ENCODE data around the gene SIDT1.

SIDT1 gene

DNA sequence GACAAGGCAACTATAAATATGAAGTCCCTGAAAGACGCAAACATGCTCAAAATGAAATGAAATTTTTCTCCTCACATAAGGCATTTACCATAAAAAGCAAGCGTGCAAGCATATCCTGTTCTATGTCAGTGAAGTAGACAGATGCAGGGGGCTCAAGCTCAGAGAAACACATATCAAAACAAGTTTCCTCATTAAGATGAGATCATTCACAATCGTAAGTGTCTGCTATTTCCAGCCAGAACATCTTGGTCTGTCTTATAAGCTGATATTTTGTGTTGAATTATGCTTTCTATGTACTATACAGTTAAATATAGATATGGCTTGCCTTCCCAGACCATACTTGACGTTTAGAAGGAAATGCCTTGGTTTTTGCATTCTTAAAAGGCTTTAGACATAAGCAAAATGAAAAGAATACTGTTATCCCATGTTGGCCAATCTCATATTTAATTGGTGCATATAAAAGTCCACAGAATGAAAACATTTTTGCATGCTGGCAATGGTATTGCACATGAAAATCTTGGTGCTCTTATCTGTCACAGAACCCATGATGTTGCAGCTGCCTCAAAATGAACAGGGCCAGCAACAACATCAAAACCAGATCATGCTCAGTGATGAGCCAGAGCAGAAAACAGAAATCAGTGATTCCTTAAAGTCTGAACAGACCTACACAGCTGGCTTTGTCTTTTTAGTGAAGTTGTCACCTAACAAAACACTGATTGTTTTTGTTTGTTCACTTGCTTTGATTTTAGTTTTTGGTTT lies 65.4 kb downstream of the SIDT1 start:
- DNase-seq (ENCODE audit: low read depth) = no peak

DNA sequence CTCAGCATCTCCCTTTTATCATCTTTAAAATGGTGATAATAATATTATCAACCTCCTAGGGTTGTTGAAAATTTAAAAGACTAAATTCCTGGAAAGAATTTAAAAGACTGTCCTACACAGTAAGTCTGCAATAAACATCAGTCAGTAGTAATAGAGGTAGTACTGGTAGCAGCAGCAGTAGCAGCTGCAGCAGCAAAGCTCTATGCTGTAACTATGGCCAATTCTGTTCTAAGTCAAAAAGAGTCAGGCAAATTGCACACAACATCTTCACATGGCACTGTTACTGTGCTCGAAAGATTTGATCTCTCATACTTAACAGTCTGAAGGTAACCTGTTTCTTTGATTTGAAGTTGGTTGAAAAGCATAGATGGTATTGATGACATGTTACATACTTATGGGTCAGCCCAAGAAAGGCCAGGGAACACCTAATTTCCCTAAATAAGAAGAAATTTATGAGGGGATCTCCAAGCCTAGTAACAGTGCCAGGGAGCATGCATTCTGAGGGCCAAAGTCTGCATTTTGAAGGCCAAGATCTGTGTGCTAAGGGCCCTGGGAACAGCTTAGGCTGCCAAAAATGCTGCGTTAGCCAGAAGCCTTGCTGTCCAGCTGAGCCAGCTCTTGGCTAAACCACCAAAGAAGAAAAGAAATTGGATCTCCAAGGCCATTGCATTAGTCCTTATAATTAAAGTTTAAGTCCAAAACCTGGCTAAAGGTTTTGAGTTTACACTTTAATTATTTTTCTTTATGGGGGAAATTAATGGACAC lies 68.2 kb downstream of the SIDT1 start:
- DNase-seq (ENCODE audit: low read depth) = no peak

DNA sequence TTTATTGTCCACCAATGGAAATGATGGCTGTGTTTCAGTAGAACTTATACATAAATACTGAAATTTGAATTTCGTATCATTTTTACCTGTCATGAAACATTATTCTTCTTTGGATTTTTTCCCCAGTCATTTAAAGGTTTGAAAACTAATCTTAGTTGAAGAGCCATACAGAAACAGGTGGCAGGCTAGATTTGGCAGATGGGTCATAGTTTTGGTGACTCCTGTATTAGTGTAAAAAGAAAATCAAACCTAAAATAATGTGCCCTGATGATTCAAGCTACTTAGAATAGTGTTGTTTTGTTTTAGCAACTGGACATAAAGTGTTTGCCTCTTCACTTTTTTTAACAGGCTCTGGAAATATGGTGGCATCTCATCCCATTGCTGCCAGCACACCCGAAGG lies 68.9 kb downstream of the SIDT1 start:
- DNase-seq (ENCODE audit: low read depth) = no peak

DNA sequence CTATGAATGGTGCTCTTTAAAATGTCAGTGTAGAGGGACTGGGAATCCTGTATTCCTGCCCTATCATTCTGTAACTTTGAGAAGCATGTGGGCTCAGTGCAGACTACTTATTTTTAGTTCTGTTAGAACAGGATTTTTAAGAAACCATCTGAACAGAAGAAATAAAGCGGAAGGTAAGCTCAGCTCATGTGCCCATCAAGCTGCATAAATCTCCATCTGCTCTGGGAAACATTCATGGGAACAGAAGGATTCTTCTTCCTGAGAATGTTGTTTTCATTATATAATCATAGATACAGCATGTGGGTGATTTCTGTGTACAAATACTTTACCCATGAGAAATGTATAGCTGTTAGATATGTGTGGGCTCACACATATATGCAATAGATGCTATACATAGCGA lies 69.9 kb downstream of the SIDT1 start:
- no peak for DNase-seq (ENCODE audit: low read depth)

DNA sequence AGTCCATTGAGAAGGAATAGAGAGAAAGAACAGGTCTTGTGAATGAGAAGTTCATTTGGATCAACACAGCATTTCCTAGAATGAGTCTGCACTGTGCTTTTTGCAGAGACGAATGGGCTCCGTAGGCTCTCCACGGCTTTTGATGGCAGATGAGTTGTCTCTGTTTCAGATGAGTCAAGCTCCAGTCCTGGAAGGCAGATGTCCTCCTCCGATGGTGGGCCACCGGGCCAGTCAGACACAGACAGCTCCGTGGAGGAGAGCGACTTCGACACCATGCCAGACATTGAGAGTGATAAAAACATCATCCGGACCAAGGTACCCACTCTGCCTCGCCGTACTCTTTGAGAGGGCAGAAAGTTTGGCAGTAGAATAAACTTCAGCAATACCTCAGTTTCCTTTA lies 70.5 kb downstream of the SIDT1 start:
- DNase-seq (ENCODE audit: low read depth) = no peak

DNA sequence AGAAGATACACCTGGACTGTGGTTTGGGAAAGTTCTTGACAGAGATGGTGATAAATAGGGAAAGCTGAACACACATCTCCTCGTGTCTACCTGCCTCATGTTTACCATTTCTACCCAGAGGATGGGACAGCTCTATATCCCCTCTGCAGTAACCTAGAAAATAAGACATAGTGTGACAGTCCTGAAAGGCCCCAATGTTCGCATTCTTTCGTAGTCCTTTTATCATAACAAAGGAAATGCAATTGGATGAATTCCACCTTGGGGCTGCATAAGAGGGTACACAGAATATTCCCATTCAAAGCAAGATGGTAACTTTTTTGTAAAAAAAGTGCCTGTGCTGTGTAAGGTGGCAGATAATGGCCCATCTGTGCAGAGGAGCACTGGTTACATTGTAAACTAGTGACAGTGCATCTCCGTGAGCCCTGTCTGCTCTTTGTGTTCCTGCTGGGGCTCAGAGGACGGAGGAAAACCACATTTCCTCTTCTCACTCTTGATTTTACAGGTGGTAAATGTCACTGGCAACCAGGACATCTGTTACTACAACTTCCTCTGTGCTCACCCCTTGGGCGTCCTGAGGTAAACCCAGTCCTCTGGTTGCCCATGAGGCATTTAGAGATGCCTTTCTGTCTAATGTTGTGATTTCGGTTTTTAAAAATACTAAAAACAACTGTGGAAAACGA lies 74.3 kb downstream of the SIDT1 start:
- DNase-seq (ENCODE audit: low read depth) = no peak

DNA sequence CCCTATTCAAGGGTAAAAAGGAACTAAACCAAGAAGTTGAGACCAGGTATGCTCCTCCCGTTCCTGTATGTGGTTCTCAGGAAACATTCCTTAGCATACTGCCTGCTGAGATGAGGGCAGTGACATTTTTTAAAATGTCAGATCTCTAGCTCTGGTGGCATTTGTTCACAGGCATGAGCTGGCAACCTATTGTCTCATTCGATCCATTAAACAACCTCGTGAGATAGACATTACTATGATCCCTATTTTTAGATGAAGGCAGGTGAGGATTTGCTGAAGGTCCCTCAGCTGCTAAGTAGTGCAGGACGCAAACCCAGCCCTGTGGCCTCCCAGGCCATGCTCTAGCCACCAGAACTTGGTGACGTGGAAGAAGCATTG lies 74.9 kb downstream of the SIDT1 start:
- DNase-seq (ENCODE audit: low read depth) = no peak

DNA sequence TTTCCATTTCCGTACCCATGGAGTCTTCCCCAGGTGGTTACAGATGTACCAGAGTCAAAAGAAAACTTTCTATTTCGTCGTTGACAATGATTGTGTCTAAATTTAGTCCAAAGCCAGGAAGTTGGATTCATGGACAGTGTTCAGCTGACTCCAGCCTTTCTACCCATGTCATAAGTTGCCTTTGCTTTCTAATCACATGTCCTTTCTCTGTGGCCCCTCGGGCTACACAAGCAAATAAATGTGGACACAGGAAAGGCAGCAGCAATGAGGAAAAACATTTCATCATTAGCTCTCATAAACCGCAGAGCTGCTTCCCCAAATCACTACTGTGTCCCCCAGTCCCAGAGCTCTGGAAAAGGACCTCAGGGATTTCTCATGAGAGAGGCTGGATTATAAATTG lies 82.0 kb downstream of the SIDT1 start:
- DNase-seq (ENCODE audit: low read depth) = no peak

DNA sequence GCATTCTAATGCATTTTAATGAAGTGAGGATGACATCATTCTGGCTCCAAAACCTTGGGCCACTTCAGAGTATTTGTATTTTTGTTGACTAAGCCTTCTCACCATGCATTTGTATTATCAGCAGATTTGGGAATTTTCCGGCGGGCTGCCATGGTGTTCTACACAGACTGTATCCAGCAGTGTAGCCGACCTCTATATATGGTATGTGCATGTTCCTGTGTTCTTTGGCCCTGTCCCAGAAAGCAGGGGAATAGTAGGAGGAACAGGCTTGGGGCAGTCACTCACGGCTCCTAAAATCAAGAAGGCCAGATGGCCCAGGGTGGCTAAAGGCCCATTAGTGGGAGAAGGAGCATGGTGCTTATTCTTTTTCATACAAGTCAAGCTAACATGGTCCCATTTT lies 83.6 kb downstream of the SIDT1 start:
- no peak for DNase-seq (ENCODE audit: low read depth)

DNA sequence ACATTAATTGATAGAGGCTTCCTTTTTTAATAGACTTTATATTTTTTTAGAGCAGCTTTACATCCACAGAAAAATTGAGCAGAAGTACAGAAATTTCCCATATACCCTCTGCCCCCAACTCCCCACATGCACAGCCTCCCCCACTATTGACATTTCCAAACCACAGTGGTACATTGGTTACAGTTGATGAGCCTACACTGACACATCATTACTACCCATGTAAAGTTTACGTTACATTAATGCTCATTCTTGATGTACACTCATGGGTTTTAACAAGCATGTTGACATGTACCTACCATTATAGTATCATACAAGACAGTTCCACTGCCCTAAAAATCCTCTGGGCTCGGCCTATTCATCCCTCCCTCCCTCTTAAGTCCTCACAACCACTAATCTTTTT lies 85.4 kb downstream of the SIDT1 start:
- DNase-seq (ENCODE audit: low read depth) = no peak

DNA sequence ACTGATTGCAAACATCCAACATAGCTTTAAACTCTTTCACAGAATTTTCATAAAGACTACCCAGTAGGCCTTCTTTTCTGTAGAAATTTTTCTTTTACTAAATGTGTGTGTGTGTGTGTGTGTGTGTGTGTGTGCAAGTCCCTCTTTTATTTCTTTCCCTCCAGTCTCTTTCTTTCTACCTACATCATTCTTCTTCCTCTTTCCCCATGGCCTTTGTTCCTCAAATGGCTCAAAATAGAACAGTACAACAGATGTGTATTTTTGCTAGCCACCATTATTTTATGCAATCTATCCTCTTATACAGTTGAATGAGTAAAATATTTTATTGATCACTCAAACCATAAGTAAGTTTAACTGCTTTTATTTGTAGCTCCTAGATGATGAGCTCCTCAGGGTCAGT lies 87.7 kb downstream of the SIDT1 start:
- DNase-seq (ENCODE audit: low read depth) = no peak

DNA sequence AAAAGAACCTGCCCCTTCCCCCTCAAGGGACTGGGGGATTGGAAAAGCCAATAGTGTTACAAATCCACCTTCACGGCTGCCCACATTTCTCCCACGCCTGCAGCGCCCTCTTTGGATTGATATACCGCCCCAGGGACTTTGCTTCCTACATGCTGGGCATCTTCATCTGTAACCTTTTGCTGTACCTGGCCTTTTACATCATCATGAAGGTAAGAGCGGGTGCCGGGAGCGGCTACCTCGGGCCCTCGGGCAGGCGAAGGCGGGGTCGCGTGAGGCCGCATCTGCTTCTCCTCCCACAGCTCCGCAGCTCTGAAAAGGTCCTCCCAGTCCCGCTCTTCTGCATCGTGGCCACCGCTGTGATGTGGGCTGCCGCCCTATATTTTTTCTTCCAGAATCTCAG lies 91.0 kb downstream of the SIDT1 start:
- no peak for DNase-seq (ENCODE audit: low read depth)

DNA sequence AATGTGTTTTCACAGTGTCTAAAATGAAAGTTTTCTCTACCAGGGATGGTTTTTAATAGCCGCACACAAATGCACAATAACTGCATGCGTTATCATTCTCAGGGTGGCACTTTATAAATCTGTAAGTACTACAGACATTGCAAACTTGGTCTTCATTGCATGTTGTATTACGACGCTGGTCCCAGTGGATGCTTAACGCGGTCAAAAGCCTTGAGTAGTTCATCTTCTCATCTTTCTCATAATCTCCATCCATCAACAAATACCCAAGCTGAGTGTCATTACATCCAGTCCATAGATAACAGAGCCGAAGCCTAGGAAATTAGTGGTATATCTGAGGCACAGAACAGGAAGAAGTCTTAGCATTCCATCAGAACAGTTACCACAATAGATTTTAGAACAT lies 91.5 kb downstream of the SIDT1 start:
- DNase-seq (ENCODE audit: low read depth) = no peak

DNA sequence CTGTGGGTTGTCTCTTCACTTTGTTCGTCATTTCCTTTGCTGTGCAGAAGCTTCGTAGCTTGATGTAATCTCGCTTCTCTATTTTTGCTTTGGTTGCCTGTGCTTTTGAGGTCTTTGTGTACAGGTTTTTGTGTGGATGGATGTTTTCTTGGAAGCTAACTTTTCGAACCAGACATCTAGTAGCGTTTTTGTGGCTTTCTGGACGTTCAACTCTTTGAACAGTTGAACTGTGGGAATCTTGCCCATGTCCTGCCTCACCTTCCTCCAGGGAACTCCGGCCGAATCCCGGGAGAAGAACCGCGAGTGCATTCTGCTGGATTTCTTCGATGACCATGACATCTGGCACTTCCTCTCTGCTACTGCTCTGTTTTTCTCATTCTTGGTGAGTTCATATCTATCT lies 93.5 kb downstream of the SIDT1 start:
- no peak for DNase-seq (ENCODE audit: low read depth)

DNA sequence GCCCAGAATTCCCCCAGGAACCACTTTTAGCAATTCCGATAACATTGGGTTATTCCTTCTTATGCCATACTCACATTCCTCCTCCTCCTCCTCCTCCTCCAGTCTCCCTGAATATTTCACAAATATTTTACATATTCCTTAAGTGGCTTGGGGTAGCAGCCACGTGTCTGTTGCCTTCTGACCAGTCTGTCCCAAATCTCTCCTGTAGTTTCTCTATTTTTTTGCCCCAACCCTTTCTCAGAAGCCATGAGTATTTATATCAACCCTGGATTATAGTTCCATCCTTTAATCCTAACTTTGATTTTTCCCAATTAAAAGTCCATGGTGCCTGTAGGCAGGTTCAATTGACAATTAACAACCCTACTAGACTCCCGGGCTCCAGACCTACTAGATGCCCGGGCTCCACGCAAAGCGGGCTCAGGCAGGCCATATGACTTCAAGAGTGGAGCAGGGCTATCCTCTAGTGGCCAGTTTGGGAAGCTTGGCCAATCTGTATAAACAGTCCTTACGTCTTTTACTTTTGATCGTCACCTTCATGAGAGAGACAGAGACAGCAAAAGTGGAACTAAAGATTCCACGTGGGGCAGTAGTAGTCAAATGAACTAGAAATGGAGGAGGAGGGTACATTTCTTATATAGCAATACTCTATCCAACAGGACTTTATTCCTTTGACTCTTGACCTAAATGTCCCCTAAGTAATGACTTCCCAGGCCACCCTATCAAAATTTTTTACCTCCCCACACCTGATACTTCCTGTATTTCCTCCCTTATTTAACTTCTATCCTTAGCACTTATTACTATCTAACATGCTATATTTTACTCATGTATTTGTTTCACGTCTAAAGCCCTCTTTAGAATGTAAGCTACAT lies 94.4 kb downstream of the SIDT1 start:
- no peak for DNase-seq (ENCODE audit: low read depth)

DNA sequence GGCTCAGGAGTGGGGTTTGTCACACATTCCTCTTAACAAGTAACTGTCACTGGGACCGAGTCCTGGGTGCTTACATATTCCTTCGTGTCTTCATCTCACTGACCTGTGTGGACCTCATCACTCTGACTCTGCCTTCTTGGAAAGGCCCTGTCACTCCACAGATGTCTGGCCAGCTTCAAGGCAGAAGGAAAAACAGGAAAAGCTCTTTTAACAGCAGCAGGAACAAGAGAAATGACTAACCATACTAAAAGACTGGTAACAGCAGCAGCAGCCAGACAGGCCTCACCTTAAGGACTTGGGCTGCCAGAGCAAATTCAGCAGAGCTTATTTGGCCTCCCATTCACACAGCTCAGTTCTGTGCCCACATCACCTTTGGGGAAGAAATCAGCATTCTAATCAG lies 96.0 kb downstream of the SIDT1 start:
- no peak for DNase-seq (ENCODE audit: low read depth)

DNA sequence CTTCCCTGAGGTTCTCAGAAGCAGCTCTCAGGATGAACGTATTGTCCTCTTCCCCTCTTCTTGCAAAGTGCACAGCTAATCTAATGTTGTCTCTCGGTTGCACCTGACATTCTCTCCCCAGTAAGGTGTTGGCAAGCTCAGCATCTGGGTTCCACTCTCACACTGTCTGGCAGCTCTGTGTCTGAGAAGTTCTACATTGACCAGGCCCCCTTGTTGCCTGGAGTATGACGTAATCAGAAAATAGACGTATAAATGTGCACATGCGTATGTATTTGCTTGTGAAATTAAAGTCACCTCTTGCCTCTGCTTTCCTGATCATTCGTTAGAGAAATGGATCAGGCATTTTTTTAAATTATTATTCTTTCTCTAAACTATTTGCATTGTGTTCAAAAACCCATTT lies 96.4 kb downstream of the SIDT1 start:
- no peak for DNase-seq (ENCODE audit: low read depth)

DNA sequence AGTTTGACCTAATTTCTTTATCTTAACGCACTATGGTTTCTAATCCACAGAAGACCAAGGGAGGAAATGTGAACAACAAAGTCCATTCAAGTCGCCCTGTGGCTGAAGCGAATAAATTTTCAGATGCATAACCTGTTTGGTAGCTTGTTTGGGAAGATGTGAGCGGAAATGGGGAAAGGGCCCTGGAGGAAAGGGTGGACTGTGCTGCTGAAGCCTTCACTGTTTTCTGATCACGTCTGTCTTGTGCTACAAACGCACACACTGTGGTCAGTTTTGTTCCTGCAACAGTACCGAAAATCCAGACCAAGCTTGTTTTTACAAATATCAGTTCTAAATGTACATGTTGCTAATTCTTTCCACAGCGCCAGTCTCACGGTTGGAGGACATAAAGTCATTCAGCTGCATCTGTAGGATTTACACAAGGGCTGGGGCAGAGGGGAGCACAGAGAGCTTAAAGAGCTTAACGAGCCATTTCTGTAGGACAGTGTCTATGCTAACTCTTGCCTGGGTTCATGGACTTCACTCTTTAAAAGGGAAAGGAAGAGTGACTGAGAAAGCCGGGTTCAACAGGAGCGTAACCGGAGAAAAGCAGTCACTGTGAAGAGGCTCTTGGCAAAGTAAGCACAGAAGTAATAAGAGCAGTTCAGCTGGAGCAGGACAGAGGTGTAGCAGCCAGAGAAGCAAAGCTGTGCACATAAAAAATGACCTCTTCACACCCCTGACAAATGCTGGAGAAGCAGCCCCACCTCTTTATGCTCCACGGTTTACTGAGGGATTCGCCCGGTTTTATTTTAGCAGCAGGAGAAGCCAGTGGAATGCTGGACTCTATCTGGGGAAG lies 97.4 kb downstream of the SIDT1 start:
- DNase-seq (ENCODE audit: low read depth) = no peak

DNA sequence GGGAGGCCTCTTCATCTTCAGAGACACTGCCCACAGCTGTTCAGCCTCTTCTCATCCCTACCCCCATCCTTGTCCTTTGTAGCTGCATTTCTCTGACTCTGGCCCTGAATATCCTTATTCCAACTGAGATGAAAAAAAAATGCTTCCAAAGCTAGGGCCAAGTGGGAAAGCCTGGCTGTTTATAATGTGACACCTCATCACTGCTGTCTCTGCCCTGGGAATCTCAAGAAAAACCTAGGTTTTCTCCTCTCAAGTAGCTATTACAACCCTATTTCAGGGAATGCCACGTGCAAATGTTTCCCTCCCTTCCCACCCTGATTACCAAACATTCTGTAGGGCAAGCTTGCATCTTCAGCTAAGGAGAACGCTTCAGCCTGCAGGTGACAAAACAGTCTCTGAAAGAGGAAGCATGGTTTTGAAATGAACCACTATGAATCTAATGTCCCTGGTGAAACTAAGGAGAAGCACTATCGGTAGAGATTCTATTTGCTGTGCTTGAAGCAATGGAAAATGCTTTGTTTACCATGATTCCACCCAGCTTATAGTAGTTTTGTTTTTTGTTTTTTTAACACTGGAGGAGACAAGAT lies 98.7 kb downstream of the SIDT1 start:
- DNase-seq (ENCODE audit: low read depth) = no peak

DNA sequence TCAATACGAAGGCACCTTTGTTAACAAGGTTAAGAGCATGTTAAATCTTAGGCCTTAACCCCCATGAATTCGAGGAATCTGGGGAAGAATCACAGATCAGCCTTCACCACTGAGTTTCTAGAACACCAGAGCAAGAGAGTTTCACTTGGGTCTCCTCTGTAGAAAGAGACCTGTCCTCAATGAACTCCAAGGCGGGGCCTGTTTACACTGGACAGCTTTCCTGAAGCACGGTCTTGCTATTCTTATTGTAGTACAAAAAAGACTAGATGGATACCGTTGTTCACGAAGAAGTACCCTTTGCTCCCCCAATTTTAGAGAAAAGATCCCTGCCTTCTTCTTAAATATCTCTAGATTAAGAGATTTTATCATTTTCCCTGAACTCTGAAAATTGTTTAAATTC lies 99.2 kb downstream of the SIDT1 start:
- DNase-seq (ENCODE audit: low read depth) = no peak
